GM10248 (cell line): Measurements from ENCODE around the gene PAAF1.

Source experiments
- CTCF ChIA-PET: fragments of 300-600 bp; sonication (Branson Sonifier 250); formaldehyde crosslinking; extraction: SDS; loops from one replicate; lab custom pipeline; 2021; ENCODE audit warnings: antibody characterized with exemption; lab: Yijun Ruan, JAX
- POLR2A ChIA-PET: fragments of 350-650 bp; sonication (Branson Sonifier 250); formaldehyde crosslinking; extraction: SDS; loops from one replicate; lab custom pipeline; 2020; ENCODE audit warnings: antibody characterized with exemption; lab: Yijun Ruan, JAX
- DNase-seq: peaks from one replicate; pipeline ENCODE4 v3.0.0; 2012; ENCODE audit errors: extremely low spot score
- CTCF ChIP-seq: IDR thresholded peaks from 2 replicates; pipeline ENCODE4 v1.5.1; 2012; ENCODE audit warnings: mild to moderate bottlenecking, low read depth; ENCODE audit errors: extremely low read depth, missing control alignments, control extremely low read depth

PAAF1 gene

DNA sequence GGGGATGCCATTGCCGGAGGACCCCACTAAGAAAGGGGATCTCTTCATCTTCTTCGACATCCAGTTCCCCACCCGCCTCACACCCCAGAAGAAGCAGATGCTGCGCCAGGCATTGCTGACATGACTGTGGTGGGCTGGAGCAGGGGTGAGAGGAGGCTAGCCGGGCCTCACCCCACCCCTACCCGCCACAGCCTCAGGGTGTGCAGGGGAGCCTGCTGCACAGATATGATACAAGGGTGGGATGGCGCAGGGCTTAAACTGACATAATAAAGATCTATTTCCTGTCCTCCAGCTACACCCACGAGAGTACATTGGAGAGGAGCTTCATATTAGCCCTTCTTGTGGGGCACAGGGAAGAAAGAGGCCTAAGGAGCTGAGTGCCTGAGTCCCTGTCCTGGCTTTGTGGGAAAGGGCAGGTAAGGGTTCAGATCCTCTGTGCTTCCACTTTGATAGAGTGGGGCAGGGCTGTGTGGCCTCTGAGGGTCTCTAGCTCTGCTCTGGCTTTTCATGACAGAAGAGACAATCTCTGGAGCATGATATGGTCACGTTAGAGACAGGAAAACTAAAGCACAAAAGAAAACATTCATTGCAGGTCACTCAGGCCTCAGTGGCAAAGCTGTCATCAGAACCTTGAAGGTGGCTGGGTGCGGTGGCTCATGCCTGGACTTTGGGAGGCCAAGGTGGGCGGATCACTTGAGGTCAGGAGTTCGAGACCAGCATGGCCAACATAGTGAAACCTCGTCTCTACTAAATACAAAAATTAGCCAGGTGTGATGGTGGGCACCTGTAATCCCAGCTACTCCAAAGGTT, 93.4 kb downstream of the PAAF1 start:
- DNase-seq, result no peak
- CTCF ChIA-PET, result interaction anchor here (1.2 to 4.0 kb wide), 3 partner anchors 10 to 285 kb away, joined by 3 to 12 read pairs (median 6); no protein-coding TSS in a partner anchor
- no peak for TF ChIP-seq CTCF
- POLR2A ChIA-PET, result interaction anchor here (2.2 kb wide), 1 partner anchor 10 kb away, joined by 14 read pairs; no protein-coding TSS in a partner anchor

DNA sequence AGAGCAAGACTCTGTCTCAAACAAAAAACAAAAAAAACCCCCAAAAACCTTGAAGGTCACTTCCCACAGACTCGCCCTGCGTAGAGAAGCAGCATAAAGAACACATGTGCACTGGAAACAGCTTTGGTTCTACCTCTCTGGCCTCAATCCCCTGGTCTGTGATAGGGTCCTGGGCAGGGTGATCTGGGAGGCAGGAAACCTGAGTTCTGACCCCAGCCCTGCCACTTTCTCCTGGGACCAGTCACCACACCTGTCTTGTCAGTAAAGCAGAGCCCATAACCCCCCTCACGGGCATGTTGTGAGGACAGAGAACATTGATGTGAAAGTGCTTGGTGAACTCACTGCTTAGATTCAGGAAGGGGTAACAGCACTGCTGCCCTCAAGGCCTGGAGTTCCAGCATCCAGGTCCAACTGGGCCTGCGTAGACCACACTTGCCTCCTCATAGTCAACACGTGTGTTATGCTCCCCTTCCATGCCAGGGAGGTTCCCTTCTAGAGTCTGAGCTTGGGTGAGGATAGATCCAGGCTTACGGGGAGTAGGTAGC, 94.4 kb downstream of the PAAF1 start:
- CTCF ChIA-PET, result interaction anchor here (1.2 to 4.0 kb wide), 3 partner anchors 9 to 284 kb away, joined by 3 to 12 read pairs (median 6); no protein-coding TSS in a partner anchor
- TF ChIP-seq CTCF, result no peak
- POLR2A ChIA-PET, result interaction anchor here (1.2 to 2.2 kb wide), 2 partner anchors 9 kb away, joined by 6 to 14 read pairs; no protein-coding TSS in a partner anchor
- no peak for DNase-seq

DNA sequence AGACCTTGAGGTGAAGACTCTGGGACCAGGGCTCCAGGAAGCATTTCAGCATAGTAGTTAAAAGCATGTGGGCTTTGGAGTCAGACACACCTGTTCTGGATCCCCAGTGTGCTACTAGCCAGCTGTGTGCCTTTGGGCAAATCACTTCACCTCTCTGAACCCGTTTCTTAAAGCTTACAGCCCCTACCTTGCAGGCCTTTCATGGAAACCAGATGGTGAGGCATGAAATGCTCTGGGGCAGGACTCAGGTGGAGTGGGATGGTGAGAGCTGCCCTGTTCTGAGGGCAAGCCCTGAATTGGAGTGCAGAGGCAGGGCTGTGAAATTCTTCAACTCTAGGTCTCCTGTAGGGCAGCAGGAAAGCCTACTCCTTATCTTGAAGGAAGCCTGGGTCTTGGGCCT, 95.4 kb downstream of the PAAF1 start:
- ChIA-PET POLR2A (interaction anchor here (1.2 kb wide), 1 partner anchor 8 kb away, joined by 6 read pairs; no protein-coding TSS in a partner anchor), CTCF (interaction anchor here (0.9 to 4.0 kb wide), 7 partner anchors 8 to 283 kb away, joined by 3 to 16 read pairs (median 6); partner anchors contain the start of gene UCP2)
- TF ChIP-seq CTCF, result no peak

DNA sequence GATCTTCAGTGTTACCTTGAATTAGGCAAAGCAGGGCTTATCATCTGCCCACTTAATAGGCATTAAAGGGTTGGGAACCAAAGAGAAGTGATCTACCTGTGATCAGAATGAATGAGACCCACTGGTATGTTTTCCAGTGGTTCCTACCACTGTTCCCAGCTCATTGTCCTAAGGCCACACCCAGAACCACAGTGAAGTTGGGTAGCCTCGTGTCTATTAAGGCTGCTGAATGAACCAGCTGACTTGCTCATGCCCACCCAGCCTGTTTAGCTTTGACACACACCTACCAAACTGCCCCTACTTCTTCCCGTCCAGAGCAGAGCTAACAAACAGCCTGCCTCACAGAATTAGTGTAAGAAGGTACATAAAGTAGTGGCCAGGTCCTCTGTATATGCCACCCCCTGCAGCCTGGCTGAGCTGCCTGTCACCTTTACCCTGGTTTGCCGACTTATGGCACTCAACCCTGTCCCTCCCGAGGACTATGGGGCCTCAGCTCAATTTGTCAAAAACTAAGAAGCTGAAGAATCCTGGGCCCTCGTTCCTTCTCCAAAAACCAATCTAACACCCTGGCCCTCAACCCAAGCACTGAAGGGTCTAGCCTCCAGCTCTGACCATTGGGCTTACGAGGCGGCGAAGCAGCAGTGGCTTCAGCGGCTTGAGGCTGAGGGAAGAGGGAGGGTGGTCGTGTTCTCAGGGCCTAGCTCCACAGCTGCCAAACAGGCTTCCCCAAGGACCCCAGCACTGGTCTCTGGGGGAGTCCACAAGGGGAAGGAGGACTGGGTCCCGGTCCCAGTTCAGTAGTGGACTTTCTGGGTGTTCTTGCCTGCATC, 96.0 kb downstream of the PAAF1 start:
- DNase-seq, result no peak
- no peak for TF ChIP-seq CTCF
- ChIA-PET CTCF (interaction anchor here (0.9 to 2.7 kb wide), 6 partner anchors 9 to 48 kb away, joined by 3 to 16 read pairs (median 4); partner anchors contain the start of gene UCP2), POLR2A (interaction anchor here (0.8 to 1.2 kb wide), 3 partner anchors 7 to 10 kb away, joined by 3 to 6 read pairs (median 5); partner anchors contain the start of gene UCP2)

More for the DNA sequence above, 95.4 kb downstream of the PAAF1 start:
- no peak for DNase-seq

DNA sequence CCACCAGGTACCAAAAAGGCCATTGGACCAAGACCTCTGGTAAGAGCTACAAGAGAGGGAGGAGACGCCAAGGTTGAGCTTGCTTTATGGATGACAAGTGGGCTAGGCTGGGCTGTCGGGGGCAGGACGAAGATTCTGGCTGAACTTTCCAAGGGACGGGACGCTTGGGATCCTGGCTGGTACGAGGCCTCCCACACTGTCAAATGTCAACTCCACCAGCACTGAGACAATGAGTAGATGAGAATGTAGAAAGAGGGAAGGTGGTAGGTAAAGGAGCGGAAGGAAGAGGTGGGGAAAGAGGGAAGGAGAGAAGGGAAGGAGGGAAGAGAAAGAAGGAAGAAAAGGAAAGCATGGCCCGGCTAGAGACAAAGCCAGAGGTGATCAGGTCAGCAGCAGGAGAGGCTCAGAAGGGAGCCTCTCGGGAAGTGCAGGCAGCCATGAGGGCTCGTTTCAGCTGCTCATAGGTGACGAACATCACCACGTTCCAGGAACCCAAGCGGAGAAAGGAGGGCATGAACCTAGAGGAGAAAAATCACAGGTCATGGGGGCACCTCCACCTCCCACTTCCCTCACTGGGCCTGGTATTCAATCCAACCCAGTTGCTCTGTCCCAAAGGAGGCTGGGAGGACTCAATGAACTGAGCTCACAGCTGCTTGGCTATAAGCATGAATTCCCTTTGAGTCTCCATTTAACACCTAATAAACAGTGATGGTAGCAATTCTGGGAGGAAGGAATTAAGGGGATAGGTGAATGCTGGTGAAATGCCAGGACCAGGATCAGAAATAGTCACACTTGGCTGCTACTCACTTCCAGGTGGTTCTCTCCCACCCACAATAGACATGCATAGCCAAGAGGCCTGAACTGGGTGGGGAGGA, 98.0 kb downstream of the PAAF1 start:
- TF ChIP-seq CTCF, result no peak
- ChIA-PET POLR2A (no interaction called here), CTCF (interaction anchor here (1.3 to 2.9 kb wide), 3 partner anchors 11 to 349 kb away, joined by 3 to 14 read pairs (median 3); no protein-coding TSS in a partner anchor)
- DNase-seq, result no peak
